HG02852 (cell line): ENCODE data around the gene CNNM3.

Experiments
- ATAC-seq: cut with Tn5 transposase; IDR thresholded peaks from one replicate; pipeline ENCODE4 v1.9.1; 2021; ENCODE audit warnings: mild to moderate bottlenecking, moderate library complexity; ENCODE audit not compliant: unreplicated experiment

The CNNM3 gene

DNA sequence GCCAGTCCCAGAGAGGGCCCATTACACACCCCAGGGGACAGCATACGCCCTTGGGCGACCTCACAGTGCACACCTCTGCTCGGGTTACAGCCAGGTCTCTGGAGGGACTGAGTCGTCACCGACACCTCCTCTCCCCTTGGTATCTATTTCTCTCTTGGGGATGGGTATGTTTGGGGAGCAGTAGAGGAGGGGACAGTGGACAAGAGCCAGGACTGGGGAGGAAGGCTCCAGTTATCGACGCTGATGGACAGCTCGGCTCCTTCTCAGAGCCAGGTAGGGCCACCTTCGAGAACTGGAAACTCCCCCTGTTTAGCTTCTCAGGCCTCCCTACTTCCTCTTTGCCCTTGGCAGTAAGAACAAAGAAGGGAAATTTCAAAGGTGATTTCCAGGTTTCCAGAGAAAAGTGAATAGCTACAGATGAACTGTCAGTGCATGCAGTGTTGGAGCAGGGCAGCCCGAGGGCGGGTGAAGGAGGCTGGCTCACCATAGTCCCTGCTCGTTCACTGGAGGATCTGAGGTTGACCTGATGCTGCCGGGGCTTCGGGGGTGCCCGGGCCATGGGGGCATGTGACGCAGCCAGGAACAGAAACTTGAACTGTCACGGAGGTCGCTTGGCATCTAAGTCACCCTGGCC lies 58.2 kb downstream of the CNNM3 start:
- ATAC-seq, result peak; percentile 48

DNA sequence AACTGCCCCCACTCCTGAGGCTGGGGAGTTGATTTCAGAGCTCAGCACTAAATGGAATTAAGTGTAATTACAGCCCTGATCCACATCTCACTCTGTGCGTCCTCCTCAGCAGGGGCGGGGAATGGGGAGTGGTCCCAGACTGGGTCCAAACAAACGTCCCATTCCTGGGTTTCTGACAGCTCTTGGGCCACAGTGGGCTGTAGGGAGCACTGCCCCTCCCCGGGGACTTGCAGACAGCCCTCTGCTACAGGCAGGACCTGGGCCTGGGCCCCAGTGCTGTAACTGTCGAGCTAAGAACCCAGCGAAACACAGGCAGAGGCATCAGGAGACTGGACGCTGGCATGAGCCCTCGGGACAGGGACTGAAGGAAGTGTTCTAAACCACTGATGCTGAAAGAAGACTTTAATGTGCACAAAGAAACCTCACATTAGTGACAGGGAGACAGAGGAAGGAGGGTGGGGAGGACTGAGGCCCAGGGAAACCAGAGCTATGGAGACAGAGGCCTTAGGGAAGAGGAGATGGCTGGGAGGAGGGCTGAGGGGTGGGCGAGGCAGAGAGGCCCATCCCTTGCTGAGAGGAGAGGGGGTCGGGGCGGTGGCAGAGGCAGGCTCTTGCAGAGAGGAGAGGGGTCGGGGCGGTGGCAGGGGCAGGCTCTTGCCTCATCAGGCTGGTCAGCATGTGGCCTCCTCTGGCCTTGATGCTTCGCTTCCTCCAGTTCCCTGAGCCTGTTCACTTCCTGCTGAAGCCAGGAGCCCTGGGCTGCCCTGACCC lies 59.6 kb downstream of the CNNM3 start:
- no peak for ATAC-seq

DNA sequence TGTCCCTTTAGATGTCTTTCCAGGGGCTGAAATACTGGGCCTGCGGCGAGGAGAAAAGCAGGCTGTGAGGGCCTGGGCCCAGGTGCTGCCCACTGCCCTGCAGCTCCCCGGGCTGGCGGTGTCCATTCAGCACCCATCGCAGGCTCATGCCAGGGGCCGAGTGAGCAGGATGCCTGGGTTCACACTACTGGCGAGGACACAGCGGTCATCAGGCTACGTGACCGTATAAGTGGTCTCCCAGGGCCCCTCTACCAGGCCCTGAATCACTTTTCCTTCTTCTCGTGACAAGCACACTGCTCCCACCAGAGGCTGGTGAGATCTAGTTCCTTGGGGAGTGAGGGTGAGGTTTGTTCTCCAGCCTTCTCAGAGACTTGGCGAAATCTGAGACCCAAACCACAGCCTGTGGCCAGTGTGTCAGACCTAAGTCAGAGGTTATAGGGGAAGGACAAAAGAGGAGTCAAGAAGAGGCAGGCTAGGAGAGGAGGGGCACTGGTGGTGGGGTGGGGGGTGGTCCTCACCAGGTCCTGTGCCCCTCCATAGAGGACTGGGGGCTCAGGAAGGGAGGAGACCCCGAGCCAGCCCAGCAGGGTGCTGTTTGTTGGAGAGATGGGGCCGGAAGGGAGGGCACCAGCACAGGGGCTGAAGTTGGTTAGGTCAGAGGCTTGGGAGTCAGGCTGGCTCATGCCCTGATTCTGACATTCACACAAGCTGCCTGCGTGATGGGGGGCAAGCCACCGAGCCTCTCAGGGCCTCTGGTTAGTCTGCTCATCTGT lies 60.4 kb downstream of the CNNM3 start:
- ATAC-seq, result no peak

DNA sequence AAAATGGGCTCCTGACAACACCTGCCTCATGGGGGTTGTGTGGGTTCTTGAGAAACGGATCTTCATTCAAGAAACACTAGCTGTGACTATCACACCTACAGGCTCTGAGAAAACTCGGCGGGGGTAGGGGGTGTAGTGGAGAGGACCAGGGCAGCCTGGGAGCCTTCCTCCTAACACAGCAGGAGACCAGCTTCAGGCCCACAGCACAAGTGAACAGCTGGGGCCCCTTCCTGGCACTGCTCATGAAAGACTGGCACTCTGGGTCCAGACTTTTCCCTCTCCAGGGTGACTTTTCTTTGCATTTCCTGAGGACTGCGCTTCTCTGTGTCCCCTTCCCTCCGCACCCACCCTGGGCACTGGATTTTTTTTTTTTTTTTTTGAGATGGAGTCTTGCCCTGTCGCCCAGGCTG lies 61.0 kb downstream of the CNNM3 start:
- ATAC-seq, result no peak

DNA sequence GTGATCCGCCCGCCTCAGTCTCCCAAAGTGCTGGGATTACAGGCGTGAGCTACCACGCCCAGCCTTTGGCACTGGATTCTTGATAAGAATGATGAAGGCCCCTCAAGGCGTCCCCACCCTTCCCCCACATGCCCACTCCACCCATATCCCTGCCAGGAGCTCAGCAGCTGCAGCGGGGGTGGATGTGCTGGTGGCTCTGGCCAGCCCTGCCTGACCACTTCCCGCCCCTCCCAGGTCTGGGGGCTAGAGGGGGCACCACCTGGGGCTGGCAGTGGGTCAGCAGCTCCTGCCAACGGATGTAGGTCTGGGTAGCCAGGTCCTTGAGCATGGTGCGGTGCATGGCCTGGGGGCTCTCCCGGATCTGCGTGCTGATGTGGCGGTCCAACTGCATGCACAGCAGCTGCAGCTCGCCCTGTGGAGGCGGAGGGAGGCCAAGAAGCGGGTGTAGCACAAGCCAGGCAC lies 61.6 kb downstream of the CNNM3 start:
- ATAC-seq, result no peak

DNA sequence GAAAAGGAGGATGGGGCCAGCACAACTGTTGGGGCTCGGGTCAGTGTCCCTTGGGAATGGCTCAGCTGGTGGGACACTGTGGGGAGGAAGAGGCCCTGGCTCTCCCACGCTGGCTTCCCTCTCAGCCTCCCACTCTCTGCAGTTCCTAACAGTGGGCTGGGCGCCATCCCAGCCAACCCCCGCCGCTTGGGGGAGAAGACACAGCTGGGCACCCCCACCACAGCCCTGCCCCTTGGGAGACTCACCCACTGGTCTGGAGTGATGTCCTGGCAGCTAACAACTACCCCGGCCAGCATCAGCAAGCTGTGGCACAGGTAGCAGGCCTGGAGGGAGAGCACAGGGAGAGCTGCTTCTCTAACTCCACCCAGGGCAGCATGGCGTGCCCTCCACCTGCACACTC lies 62.1 kb downstream of the CNNM3 start:
- no peak for ATAC-seq

DNA sequence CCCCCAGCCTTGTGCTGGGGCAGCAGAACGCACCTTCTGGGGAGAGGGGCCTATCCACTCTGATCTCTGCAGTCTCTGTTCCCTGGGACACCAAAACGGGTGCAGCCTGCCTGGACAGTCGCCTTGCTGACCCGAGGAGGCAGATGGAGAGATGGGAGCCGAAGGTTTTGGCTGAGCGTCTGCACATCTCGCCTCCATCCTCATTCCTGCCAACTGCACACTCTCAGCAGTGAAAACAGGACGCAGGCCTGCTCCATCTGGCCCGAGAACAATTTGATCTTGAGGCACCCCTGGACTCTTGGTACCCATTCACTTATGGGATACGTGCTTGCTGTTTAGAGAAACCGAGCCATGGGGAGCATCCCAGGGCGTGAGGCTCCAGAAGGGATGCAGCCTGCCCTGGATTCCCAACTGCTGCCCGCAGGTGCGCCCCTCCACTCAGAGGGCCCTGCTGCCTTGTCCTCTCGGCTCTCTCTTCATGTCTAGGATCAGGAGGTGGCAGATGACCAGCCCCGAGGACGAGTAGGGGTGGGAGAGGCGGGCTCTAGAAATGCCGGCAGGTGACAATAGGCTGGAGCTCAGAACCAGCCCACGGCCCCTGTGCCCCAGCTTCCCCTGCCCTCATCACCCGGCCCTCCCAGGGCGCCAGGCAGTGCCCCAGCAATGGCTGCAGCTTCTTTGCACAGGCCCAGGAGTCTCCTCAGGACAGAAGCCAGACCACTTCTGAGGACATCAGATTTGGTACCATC lies 62.9 kb downstream of the CNNM3 start:
- ATAC-seq, result no peak

DNA sequence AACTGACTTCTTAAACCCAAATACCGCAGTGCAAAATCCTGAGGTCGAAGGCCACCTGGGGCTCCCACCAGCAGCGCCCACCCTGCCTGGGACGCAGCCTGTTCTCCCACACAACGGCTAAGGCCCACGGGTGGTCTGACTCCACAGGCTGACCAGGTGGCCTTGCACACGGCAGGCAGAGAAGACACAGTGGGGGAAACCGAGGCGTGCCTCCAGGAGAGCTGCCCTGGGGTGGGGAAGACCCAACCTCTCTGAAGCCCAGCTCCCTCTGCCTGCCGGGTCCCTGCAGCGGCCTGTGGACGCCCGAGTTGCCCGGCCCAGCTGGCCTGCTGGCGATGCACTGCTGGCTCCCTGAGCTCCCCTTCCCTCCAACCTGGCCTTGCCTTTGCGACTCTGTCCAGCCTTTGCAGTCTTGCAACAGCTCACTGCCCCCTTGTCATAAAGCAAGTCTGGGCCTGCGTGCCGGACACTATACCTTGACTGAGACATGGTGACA lies 63.5 kb downstream of the CNNM3 start:
- no peak for ATAC-seq

DNA sequence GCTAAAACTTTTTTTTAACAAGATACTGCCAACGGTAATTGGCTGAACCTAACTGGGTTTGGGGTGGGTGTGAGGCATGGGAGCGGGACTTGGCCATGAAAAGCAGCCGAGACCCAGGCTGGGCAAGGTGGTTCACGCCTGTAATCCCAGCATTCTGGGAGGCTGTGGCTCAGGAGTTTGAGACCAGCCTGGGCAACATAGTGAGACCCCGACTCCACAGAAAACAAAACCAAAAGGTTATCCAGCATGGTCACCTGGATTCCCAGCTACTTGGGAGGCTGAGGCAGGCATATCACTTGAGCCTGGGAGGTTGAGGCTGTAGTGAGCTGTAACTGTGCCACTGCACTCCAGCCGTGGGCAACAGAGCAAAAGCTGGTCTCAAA lies 64.8 kb downstream of the CNNM3 start:
- no peak for ATAC-seq

DNA sequence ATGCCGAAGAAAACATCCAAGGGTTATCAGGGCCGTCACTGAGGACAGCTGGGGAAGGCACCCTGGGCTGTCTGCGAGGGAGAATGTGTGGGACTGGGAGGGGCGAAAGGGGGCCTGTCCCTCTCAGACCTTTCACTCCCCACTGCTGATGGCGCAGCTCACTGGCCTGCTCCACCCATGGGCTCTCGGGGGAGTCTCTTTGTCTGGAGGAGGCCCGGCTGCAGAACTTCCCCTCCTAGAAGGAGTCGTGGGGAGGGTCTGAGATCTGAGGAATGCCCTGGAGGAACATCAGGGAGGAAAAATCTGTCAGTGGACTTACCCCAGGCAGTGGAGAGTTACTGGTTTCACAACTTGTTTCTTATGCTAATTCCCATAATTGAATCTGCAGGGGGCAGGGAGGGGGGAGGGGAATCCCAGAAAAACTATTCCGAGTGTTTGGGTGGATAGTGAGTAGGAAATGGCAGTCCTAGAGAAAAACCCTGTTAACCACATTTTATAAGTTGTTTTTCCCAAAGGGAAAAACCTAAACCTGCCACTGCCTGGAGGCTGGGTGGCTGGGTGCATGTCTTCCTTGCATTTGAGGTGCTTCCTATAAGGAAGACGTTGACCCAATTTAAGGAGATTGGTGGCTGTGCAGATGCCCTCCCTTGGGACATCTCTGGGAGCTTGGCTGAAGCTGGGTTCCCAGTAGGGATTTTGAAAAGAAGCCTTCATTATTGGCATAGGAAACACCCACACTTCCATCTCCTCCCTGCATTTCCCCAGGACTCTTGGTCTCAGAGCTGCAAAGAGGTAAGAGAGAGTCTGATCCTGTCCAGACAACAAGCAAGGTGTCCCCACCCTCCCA lies 65.5 kb downstream of the CNNM3 start:
- no peak for ATAC-seq

DNA sequence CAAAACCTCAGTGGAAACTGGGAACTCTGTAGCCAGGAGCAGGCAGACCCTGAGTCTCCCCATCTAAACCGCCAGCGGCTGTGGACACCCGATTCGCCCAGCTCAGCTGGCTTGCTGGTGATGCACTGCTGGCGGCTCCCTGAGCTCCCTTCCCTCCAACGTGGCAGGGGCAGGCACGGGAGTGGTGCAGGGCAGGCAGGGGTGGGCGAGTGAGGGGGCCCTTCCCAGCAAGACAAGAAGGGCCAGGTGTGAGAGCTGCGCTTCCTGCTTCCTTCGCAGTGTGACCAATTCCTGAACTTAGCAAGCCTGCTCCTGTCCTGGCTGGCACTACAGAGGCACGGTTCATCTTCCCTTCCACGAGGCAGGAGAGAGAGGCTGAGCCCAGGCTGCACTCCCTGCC lies 66.2 kb downstream of the CNNM3 start:
- no peak for ATAC-seq

DNA sequence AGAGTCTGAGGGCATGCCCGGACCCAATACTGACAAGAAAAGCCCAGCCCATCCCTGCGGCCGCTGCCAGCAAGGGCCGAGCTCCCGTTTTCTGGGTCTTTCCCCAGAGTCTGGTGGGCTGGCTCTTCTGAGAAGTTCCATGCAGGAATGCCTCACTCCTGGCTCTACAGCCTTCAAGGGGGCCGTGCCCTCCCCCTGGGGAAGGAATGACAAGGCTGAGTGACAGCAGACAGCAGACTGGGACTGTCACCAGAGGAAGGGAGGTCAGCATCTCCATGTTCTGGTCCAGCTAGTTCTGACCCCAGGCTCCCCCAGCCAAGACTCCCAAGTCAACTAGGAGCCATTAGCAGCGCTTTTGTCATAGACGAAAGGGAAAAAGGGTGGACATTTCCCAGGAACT lies 66.8 kb downstream of the CNNM3 start:
- ATAC-seq, result no peak

DNA sequence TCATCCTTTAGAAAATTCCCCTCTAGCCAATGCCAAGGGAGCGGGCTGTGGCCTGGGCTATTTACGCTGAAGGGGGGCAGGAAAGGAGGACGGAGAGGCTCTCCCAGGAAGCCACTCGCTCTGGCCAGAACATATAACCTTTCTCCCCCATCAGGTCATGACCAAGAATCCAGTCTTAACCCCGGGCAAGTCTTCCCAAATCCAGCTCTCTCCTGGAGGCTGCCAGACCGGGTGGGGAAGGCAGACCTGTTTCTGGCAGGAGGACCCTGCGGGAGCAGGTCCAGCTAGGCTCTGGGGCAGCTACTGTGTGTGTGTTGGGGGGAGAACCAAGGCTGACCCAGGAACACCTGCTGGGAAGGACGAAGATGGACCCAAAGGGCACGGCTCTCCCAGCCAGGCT lies 67.2 kb downstream of the CNNM3 start:
- ATAC-seq, result no peak
